UCSD-AML1 (cell line): ENCODE measurements around the gene RXYLT1.
A peak's percentile ranks its signal among the peaks of the same experiment; 100 is the strongest.
"Not testable (repeated sequence)": the region's sequence is repeated elsewhere in the genome, so short reads cannot be mapped to it uniquely, and the experiment has no call there.

ENCODE experiments used
- DNase-seq: peaks from one replicate; lab custom pipeline; 2025; ENCODE audit not compliant: unreplicated experiment; lab: John Stamatoyannopoulos, UW

The RXYLT1 gene

GRCh38 chr12:63779498-63780481 lies at the start of gene RXYLT1:
RXYLT1 (plus strand) TSS chr12:63779909; CDS start chr12:63779961, 52 bp downstream.
- DNase-seq = peak; percentile 90

- not testable (repeated sequence) for DNase-seq
These were observed 46.9 kb upstream of the RXYLT1 start for GRCh38 chr12:63732779-63733178.

- DNase-seq = not testable (repeated sequence)
These were observed 46.1 kb upstream of the RXYLT1 start for GRCh38 chr12:63733585-63733984.

- not testable (repeated sequence) for DNase-seq
These were observed 39.2 kb upstream of the RXYLT1 start for GRCh38 chr12:63740551-63740950.

- not testable (repeated sequence) for DNase-seq
These were observed 38.3 kb upstream of the RXYLT1 start for GRCh38 chr12:63741431-63741830.

- not testable (repeated sequence) for DNase-seq
These were observed 35.6 kb upstream of the RXYLT1 start for GRCh38 chr12:63744110-63744509.

GRCh38 chr12:63746470-63746869 lies 33.2 kb upstream of the RXYLT1 start:
- not testable (repeated sequence) for DNase-seq

GRCh38 chr12:63747136-63747535 lies 32.6 kb upstream of the RXYLT1 start:
- not testable (repeated sequence) for DNase-seq

- DNase-seq = no peak
These were observed 32.2 kb upstream of the RXYLT1 start for GRCh38 chr12:63747553-63747952.

- peak; percentile 10 for DNase-seq
These were observed 27.4 kb upstream of the RXYLT1 start for GRCh38 chr12:63752283-63752682.

GRCh38 chr12:63752841-63753240 lies 26.9 kb upstream of the RXYLT1 start:
- DNase-seq = no peak

GRCh38 chr12:63753743-63754142 lies 26.0 kb upstream of the RXYLT1 start:
- DNase-seq = no peak

- DNase-seq = no peak
These were observed 15.2 kb upstream of the RXYLT1 start for GRCh38 chr12:63764481-63764880.

- no peak for DNase-seq
These were observed 13.2 kb upstream of the RXYLT1 start for GRCh38 chr12:63766498-63766897.

GRCh38 chr12:63770375-63770774 lies 9.3 kb upstream of the RXYLT1 start:
- DNase-seq = no peak

- no peak for DNase-seq
These were observed 2.4 kb upstream of the RXYLT1 start for GRCh38 chr12:63777340-63777739.

- DNase-seq = no peak
These were observed 2.8 kb downstream of the RXYLT1 start for GRCh38 chr12:63782466-63782865.

- DNase-seq = no peak
These were observed 7.6 kb downstream of the RXYLT1 start for GRCh38 chr12:63787306-63787705.

GRCh38 chr12:63790608-63790945 lies 10.9 kb downstream of the RXYLT1 start:
- no peak for DNase-seq

- DNase-seq = no peak
These were observed 12.6 kb downstream of the RXYLT1 start for GRCh38 chr12:63792338-63792737.

- no peak for DNase-seq
These were observed 15.5 kb downstream of the RXYLT1 start for GRCh38 chr12:63795032-63795687.

- no peak for DNase-seq
These were observed 16.2 kb downstream of the RXYLT1 start for GRCh38 chr12:63795944-63796343.
